Measurements from ENCODE around the gene HSBP1L1.

HSBP1L1 gene

DNA sequence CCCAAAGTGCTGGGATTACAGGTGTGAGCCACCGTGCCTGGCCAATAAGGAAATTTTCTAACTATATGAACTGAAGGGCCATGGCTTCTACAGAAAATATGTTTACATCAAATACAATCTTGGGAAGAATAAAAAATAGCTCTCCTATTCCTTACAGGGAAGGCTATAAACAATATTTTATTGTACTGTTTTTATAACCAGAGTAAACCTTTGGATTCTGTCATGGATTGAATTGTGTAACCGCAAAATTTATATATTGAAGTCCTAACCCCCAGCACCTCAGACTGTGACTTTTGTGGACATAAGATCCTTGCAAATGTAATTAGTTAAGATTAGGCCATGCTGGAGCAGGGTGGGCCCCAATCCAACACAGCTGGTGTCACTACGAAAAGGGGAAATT is 8.3 kb downstream of the HSBP1L1 start:
- ChIA-PET CTCF (interaction anchor here (1.0 to 1.2 kb wide), 4 partner anchors 9 to 185 kb away, joined by 3 to 6 read pairs (median 4); no protein-coding TSS in a partner anchor), POLR2A (no interaction called here)
- TF ChIP-seq, protein P1, sequence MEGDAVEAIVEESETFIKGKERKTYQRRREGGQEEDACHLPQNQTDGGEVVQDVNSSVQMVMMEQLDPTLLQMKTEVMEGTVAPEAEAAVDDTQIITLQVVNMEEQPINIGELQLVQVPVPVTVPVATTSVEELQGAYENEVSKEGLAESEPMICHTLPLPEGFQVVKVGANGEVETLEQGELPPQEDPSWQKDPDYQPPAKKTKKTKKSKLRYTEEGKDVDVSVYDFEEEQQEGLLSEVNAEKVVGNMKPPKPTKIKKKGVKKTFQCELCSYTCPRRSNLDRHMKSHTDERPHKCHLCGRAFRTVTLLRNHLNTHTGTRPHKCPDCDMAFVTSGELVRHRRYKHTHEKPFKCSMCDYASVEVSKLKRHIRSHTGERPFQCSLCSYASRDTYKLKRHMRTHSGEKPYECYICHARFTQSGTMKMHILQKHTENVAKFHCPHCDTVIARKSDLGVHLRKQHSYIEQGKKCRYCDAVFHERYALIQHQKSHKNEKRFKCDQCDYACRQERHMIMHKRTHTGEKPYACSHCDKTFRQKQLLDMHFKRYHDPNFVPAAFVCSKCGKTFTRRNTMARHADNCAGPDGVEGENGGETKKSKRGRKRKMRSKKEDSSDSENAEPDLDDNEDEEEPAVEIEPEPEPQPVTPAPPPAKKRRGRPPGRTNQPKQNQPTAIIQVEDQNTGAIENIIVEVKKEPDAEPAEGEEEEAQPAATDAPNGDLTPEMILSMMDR (IDR thresholded peaks at IDR 0.05; ENCODE audit: control extremely low read depth, extremely low read depth, low read depth, missing control alignments): no peak
- DNase-seq (ENCODE audit: extremely low spot score): no peak

DNA sequence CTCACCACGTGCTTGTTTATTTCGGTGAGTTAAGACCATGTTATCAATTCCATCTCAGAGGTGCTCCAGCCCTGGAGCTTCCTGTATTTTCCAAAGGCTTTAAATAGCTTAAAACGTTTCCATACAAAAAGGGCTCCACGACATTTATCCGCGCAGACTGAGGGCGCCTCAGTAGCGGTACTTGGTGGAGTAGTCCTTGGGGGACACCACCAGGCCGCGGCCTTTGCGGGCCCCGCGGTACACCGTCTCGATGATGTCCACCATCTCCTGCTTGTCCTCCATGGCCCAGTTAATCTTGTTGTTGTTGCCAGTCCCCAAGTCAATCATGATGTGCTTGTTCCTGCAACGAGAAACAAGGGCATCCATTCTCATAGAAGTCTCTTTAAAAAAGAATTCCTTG is 9.1 kb downstream of the HSBP1L1 start:
- CTCF ChIA-PET: interaction anchor here (0.9 to 1.3 kb wide), 2 partner anchors 10 kb away, joined by 3 read pairs; no protein-coding TSS in a partner anchor
- DNase-seq (ENCODE audit: extremely low spot score): no peak
- POLR2A ChIA-PET: no interaction called here
- TF ChIP-seq, protein P1 (IDR thresholded peaks at IDR 0.05; ENCODE audit: control extremely low read depth, extremely low read depth, low read depth, missing control alignments): no peak

DNA sequence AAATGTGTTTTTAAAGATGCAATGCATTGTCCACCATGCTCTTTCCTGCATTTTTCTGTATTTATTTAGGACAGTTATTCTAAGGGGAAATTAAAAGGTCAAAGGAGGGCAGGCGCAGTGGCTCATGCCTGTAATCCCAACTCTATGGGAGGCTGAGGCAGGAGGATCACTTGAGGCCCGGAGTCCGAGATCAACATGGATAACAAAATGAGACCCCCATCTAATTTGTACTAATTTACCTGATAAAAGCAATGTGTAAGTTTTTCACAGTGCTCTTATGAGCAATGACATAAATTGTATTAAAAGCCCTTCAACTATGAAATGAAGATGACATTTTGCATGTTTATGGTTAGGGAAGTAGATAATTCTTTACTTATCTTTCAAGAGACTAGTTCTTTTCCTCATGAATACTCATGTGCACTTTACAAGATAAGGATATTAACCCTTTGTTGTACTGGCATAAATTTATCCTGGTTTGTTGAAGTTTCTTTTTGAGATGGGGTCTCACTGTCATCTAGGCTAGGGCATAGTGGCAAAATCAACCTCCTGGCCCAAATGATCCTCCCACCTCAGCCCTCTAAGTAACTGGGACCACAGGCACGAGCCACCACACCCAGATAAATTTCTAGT is 9.7 kb downstream of the HSBP1L1 start:
- ChIA-PET POLR2A (no interaction called here), CTCF (interaction anchor here (0.9 to 1.3 kb wide), 2 partner anchors 10 to 11 kb away, joined by 3 read pairs; no protein-coding TSS in a partner anchor)
- TF ChIP-seq, protein P1 (IDR thresholded peaks at IDR 0.05; ENCODE audit: control extremely low read depth, extremely low read depth, low read depth, missing control alignments): no peak
- DNase-seq (ENCODE audit: extremely low spot score): no peak

DNA sequence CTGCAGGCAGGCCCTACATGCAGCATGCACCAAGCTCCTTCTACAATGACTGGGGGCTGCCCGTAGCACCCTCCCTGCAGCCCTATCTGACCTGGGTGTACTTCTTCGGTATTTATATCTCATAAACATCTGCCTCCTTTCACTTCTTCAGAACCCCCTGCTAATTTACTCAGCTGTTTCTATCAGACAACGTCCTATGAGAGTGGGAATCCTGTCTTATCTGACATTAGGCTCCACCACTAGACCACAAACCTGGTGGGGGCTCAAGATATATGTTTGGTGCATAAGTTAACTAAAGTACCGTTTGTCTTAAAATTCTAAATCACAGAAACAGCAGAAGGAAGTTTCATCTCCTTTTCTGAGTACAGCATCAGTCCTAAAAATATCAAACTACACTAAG is 10.6 kb downstream of the HSBP1L1 start:
- DNase-seq (ENCODE audit: extremely low spot score): no peak
- CTCF ChIA-PET: no interaction called here
- POLR2A ChIA-PET: interaction anchor here (0.5 kb wide), 1 partner anchor 591 kb away, joined by 3 read pairs; no protein-coding TSS in a partner anchor
- TF ChIP-seq, protein P1 (IDR thresholded peaks at IDR 0.05; ENCODE audit: control extremely low read depth, extremely low read depth, low read depth, missing control alignments): no peak

DNA sequence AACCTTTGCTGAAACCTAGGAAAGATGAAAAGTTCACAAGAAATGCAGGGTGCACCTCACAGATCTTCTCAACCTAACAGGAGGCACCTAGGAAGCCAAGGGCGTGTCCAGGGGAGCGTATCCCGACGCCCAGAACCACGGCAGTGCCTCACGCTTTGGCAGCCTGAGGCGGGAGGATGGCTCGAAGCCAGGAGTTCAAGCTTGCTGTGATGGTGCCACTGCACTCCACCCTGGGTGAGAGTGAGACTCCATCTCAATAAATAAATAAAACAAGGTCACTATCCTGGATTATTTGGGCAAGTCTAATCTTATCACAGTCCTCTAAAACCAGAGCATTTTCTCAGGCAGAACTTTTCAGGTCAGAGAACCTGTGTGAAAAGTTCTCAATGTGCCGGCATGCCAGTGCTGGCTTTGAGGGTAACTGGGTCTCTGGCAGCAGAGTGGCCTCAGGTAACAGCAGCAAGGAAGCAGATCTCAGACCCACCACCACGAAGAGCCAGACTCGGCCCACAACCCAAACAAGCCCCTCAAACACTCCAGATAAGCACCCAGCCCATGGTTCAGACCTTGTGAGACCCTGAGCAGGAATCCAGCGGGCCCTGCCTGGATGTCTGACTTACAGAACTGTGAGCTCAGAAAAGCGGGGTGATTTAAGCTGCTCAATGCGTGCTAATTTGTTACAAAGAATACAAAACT is 11.7 kb downstream of the HSBP1L1 start:
- ChIA-PET CTCF (interaction anchor here (1.5 kb wide), 1 partner anchor 10 kb away, joined by 5 read pairs; no protein-coding TSS in a partner anchor), POLR2A (no interaction called here)
- no peak for DNase-seq (ENCODE audit: extremely low spot score)
- TF ChIP-seq, protein P1 (IDR thresholded peaks at IDR 0.05; ENCODE audit: control extremely low read depth, extremely low read depth, low read depth, missing control alignments): no peak

DNA sequence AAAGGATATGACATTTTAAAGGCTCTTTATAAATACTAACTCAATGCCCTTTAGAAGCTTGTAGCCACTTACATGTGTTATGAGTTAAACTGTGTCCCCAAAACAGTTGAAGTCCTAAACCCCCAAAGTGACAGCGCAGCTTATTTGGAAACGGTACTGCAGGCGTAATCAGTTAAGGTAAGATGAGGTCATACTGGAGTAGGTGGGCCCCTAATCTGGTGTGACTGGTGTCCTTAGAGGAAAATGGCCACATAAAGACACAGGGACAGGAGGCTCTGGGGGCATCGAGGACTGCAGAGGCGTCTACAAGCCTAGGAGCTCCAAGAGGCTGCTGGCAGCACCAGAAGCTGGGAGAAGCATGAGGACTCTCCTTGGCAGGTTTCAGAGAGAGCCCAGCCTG is 15.4 kb downstream of the HSBP1L1 start:
- no peak for DNase-seq (ENCODE audit: extremely low spot score)
- ChIA-PET POLR2A (no interaction called here), CTCF (no interaction called here)
- TF ChIP-seq, protein P1 (IDR thresholded peaks at IDR 0.05; ENCODE audit: control extremely low read depth, extremely low read depth, low read depth, missing control alignments): no peak

All from GM10248 (cell line).